Kidney epithelial cell (primary cell): Measurements from ENCODE around the gene SMAP1. TPM values are rescaled to one million over a fixed set of nuclear protein-coding genes. Genes with fewer than 3 reads are reported as not detected.

Source experiments
- DNase-seq: peaks from one replicate; pipeline ENCODE4 v3.0.0-alpha.2; 2010; ENCODE audit warnings: low read depth
- H3K27me3 ChIP-seq: 2 replicates; pipeline ENCODE4 v1.6.0; 2011; ENCODE audit warnings: low read length; ENCODE audit not compliant: control insufficient read depth, insufficient read depth
- H3K36me3 ChIP-seq: 2 replicates; pipeline ENCODE4 v1.5.1; 2011; ENCODE audit warnings: low read length; ENCODE audit not compliant: control insufficient read depth, insufficient read depth
- H3K4me3 ChIP-seq: 2 replicates; pipeline ENCODE4 v1.5.1; 2011; ENCODE audit warnings: low read depth, mild to moderate bottlenecking, control low read depth, low read length
- CTCF ChIP-seq: IDR thresholded peaks from 2 replicates; pipeline ENCODE4 v1.5.1; 2011; ENCODE audit warnings: mild to moderate bottlenecking, moderate library complexity, low read length, control low read depth, inconsistent platforms; ENCODE audit not compliant: insufficient read depth, poor library complexity, severe bottlenecking
- total RNA-seq: library from RNA; depleted of rRNA; stranded (reverse); fragments of >200 nt; gene quantifications from 2 replicates; pipeline ENCODE4 v1.2.3, GENCODE V29; 2015

The SMAP1 gene
- total RNA-seq, 1 donor from 2014 or later = 27.5 TPM

- Histone ChIP-seq H3K27me3 (no peaks in the 10 kb centered on the region), H3K4me3 (no peak overlapping the region), H3K36me3 (no peaks in the 10 kb centered on the region)
- no peak for TF ChIP-seq CTCF
- DNase-seq = no peak
Measured at GRCh38 chr6:70672549-70672948, 4.9 kb downstream of the SMAP1 start.

GRCh38 chr6:70673054-70673453 lies 5.4 kb downstream of the SMAP1 start:
- no peak for DNase-seq
- Histone ChIP-seq H3K4me3 (no peak overlapping the region), H3K27me3 (no peaks in the 10 kb centered on the region), H3K36me3 (no peaks in the 10 kb centered on the region)
- no peak for TF ChIP-seq CTCF

- no peaks in the 10 kb centered on the region for H3K36me3 ChIP-seq
- TF ChIP-seq CTCF = no peak
- H3K4me3 ChIP-seq = no peak overlapping the region
- no peak for DNase-seq
- no peaks in the 10 kb centered on the region for H3K27me3 ChIP-seq
Measured at GRCh38 chr6:70673601-70674000, 5.9 kb downstream of the SMAP1 start.

- Histone ChIP-seq H3K36me3 (no peaks in the 10 kb centered on the region), H3K4me3 (no peak overlapping the region), H3K27me3 (no peaks in the 10 kb centered on the region)
- DNase-seq = no peak
- no peak for TF ChIP-seq CTCF
Measured at GRCh38 chr6:70675822-70676221, 8.1 kb downstream of the SMAP1 start.

- H3K4me3 ChIP-seq = no peak overlapping the region
- no peak for TF ChIP-seq CTCF
- H3K27me3 ChIP-seq = no peaks in the 10 kb centered on the region
- DNase-seq = no peak
- no peaks in the 10 kb centered on the region for H3K36me3 ChIP-seq
Measured at GRCh38 chr6:70676821-70677220, 9.1 kb downstream of the SMAP1 start.

- no peak for TF ChIP-seq CTCF
- no peak overlapping the region for H3K4me3 ChIP-seq
- DNase-seq = no peak
- H3K36me3 ChIP-seq = no peaks in the 10 kb centered on the region
- no peaks in the 10 kb centered on the region for H3K27me3 ChIP-seq
Measured at GRCh38 chr6:70680396-70680795, 12.7 kb downstream of the SMAP1 start.
